H7 (cell line): ENCODE measurements around the gene POC1B. TPM values are rescaled to one million over a fixed set of nuclear protein-coding genes. Genes with fewer than 3 reads are reported as not detected.

Source experiments
- DNase-seq: peaks from one replicate; pipeline ENCODE4 v3.0.0; 2012
- H3K27me3 ChIP-seq: 2 replicates; pipeline ENCODE4 v1.6.0; 2011; ENCODE audit warnings: mild to moderate bottlenecking, low read length; ENCODE audit not compliant: control insufficient read depth, insufficient read depth
- H3K36me3 ChIP-seq: replicated peaks from 2 replicates; pipeline ENCODE4 v1.5.1; 2011; ENCODE audit warnings: low read length; ENCODE audit not compliant: control insufficient read depth, insufficient read depth
- H3K4me3 ChIP-seq: 2 replicates; pipeline ENCODE4 v1.5.1; 2011; ENCODE audit warnings: low read depth, mild to moderate bottlenecking, control low read depth, low read length, moderate library complexity; ENCODE audit not compliant: insufficient read depth
- total RNA-seq: library from RNA; depleted of rRNA; stranded (reverse); fragments of >200 nt; shearing (Covaris generic); gene quantifications from 2 replicates; pipeline ENCODE4 v1.2.3, GENCODE V29; 2014; rRNA removed

Gene POC1B
- 22.6 and 27.7 TPM in 2 replicates for total RNA-seq

- Histone ChIP-seq H3K4me3 (peak within 1 kb of the TSS; percentile 83), H3K36me3 (no peaks in the 10 kb centered on the region), H3K27me3 (no peaks in the 10 kb centered on the region)
- DNase-seq, result peak; percentile 88
Observed at GRCh38 chr12:89525824-89526770, at the start of gene POC1B. TSS of gene POC1B (minus strand) at chr12:89526047. CDS start at chr12:89525895, 152 bp downstream.

DNA sequence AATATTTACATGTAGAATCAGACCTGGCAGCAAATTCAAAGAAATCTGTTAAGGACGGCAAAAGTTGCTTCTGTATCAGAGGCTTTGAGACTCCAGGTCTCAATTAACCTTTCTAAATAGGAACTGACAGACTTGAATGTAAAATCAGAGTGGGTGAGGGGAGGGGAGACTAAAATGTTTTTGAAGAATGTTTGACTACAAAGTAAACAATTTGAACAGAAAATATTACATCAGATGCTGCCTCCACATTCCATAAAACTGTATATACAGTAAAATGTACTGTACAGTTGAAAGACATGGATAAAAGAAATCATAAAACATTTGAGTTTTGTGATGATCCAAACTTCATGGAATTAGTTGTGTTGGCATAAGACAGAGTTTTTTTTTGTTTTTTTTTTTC lies 49.5 kb upstream of the POC1B start:
- H3K4me3 ChIP-seq, result no peak overlapping the region
- no peaks in the 10 kb centered on the region for H3K36me3 ChIP-seq
- no peak for DNase-seq
- no peaks in the 10 kb centered on the region for H3K27me3 ChIP-seq

- Histone ChIP-seq H3K36me3 (no peaks in the 10 kb centered on the region), H3K27me3 (no peaks in the 10 kb centered on the region), H3K4me3 (no peak overlapping the region)
- no peak for DNase-seq
Observed at GRCh38 chr12:89574736-89575208, 48.9 kb upstream of the POC1B start.

DNA sequence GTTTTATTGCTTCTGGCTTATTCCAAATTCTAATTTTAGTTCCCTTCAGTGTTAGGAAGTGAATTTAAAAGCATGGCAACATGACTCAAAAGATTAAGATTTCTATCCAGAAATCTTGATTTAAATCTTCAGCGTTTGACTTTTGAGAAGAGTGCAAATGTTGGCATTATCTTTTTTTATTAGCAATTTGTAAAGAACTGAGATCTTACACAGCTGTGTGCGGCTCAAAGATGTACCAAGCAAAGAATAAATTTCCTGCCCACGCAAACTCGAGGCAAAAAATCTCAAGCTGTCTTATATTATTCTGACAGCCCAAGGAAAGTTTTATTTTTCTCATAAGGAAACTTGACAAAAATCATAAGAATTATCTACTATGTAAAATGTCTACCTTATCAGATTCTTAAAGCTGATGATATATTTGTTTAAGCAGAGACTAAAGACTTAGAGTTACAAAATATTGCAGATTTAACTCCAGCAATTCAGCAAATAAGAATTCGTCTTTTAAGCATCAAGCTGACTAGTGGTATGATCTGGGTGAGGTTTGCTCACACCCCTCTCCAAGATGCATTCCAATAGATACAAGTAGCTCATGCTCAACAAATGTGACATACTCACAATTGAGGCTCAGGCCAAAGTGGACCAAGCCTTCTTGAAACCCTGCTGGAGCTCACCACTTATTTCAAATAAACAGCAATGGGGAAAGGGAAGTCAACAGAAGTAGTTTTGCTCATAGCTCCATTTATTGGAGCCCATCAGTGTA lies 47.4 kb upstream of the POC1B start:
- DNase-seq, result no peak
- no peaks in the 10 kb centered on the region for H3K36me3 ChIP-seq
- H3K4me3 ChIP-seq, result no peak overlapping the region
- H3K27me3 ChIP-seq, result no peaks in the 10 kb centered on the region

DNA sequence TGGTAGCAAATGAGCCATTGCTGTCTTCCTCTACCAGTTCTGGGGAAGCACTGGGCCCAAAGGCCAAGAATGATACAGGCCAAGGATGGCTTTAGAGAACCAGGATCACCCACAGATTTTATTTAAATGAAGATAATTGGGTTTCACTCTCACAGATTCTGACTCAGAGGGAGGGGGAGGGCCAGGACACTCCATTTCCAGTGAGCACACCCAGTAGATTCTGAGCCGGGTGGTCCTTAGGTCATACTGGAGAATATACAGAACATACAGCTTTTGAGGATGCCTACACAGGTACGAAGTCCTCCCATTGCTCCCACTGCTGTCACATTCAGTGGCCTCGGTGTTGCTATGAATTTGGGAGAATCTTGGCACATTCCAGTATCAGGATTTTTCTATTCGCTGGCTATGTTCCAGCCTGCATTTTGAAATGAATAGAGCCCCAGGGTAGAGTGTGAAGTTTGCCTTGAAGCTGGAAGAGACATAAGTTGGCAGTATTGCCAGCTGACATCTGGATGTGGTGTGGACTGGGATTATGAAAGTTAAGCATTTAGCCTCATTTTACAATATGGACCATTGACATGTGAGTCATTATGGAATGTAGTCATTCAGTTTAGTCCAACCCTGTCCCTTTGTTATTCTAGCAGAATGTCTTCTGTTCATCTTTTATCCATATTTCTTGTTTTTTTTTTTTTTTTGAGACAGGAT lies 45.8 kb upstream of the POC1B start:
- no peak for DNase-seq
- Histone ChIP-seq H3K4me3 (no peak overlapping the region), H3K27me3 (no peaks in the 10 kb centered on the region), H3K36me3 (no peaks in the 10 kb centered on the region)

GRCh38 chr12:89568484-89568883 lies 42.6 kb upstream of the POC1B start:
- Histone ChIP-seq H3K4me3 (no peak overlapping the region), H3K36me3 (no peaks in the 10 kb centered on the region), H3K27me3 (no peaks in the 10 kb centered on the region)
- no peak for DNase-seq

DNA sequence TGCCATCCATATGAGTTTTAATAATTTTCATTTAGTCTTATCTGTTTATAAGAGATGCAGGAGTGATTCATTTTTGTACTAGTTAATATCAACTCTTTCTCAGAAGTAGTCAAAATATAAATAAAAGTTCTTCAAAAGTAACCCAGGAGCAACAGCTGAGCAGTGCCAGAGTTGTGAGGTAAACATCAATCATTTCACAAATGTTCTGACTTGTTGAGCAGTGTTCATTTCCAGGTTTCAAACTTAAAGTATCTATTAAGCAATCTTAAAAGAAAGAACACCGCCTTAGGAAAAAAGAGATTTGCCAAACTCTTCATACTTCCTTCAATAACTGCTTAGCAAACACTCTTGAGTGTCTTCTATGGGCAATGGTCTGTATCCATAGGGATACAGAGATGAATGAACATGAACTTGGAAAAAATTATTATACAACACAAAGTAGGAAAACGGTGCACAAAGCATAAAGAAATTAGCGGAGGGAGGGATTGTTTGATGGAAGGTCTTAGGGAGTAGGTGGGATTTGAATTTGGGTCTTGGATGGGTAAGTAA lies 41.9 kb upstream of the POC1B start:
- H3K27me3 ChIP-seq, result no peaks in the 10 kb centered on the region
- no peak for DNase-seq
- H3K36me3 ChIP-seq, result no peaks in the 10 kb centered on the region
- H3K4me3 ChIP-seq, result no peak overlapping the region

GRCh38 chr12:89566615-89567014 lies 40.8 kb upstream of the POC1B start:
- H3K4me3 ChIP-seq, result no peak overlapping the region
- no peak for DNase-seq
- no peaks in the 10 kb centered on the region for H3K36me3 ChIP-seq
- no peaks in the 10 kb centered on the region for H3K27me3 ChIP-seq

- Histone ChIP-seq H3K36me3 (no peaks in the 10 kb centered on the region), H3K27me3 (no peaks in the 10 kb centered on the region), H3K4me3 (no peak overlapping the region)
- no peak for DNase-seq
Observed at GRCh38 chr12:89565002-89565401, 39.2 kb upstream of the POC1B start.

DNA sequence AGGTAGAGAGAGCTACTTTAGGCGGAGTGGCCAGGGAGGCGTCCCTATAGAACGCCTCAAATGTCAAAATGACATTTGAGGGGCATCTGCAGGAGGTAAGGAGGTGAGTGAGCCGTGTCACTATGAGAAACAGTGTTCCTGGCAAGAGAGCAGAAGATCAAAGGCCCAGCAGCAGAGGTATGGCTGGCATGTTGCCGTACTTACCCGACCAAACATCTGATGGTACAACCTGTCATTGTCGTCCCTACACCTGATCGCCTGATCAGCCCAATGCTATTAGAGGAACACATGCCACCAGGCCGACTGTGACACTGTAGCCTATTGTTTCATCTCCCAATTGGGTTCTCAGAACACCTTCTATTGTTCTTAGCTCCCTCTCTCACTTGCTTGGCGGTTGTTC lies 33.9 kb upstream of the POC1B start:
- no peaks in the 10 kb centered on the region for H3K36me3 ChIP-seq
- H3K4me3 ChIP-seq, result no peak overlapping the region
- DNase-seq, result no peak
- H3K27me3 ChIP-seq, result no peaks in the 10 kb centered on the region

- Histone ChIP-seq H3K36me3 (no peaks in the 10 kb centered on the region), H3K27me3 (no peaks in the 10 kb centered on the region), H3K4me3 (no peak overlapping the region)
- DNase-seq, result no peak
Observed at GRCh38 chr12:89556976-89557375, 31.1 kb upstream of the POC1B start.

GRCh38 chr12:89552376-89552775 lies 26.5 kb upstream of the POC1B start:
- DNase-seq, result no peak

DNA sequence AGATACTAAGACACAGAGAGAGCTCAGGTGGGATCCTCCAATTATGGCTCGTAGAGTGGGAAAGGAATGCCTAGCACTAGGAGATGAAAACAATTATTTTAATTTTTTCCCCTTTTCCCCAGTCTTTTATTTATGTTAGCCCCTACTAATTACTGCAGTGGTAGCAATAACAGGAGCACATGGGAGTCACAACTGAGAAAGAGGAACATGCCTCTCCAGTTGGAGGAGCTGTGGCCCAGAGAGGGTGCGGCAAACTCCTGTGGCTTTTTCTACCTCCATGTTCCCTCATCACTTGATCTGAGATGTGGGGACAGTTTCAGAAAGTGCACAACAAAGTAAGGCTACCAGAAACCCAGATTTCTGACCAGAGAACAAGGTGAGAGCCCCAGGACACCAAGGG lies 25.9 kb upstream of the POC1B start:
- DNase-seq, result no peak
- Histone ChIP-seq H3K27me3 (no peaks in the 10 kb centered on the region), H3K36me3 (no peaks in the 10 kb centered on the region), H3K4me3 (no peak overlapping the region)

More at GRCh38 chr12:89552376-89552775, 26.5 kb upstream of the POC1B start:
- no peaks in the 10 kb centered on the region for H3K36me3 ChIP-seq
- H3K4me3 ChIP-seq, result no peak overlapping the region
- H3K27me3 ChIP-seq, result no peaks in the 10 kb centered on the region

GRCh38 chr12:89547101-89547500 lies 21.3 kb upstream of the POC1B start:
- H3K36me3 ChIP-seq, result no peaks in the 10 kb centered on the region
- H3K4me3 ChIP-seq, result no peak overlapping the region
- DNase-seq, result no peak
- H3K27me3 ChIP-seq, result no peaks in the 10 kb centered on the region
